Measurements from ENCODE around the gene TMC5.

GRCh38 chr16:19463468-19464315 lies 46.0 kb downstream of the TMC5 start:
- TF ChIP-seq POLR2A (IDR thresholded peaks at IDR 0.05) (no peak), CTCF (IDR thresholded peaks at IDR 0.05) (no peak)
